MCF 10A (cell line): ENCODE data around the gene NPC2. TPM values are rescaled to one million over a fixed set of nuclear protein-coding genes. Genes with fewer than 3 reads are reported as not detected.

ENCODE experiments used
- BruUV-seq: library from RNA; stranded (reverse); fragments of 400-500 nt; replicated peaks from 2 replicates; lab custom pipeline; 2021; lab: Mats Ljungman, UMichigan
- CTCF ChIA-PET: fragments of 300-600 bp; sonication (Branson Sonifier 250); formaldehyde crosslinking; extraction: SDS; loops from one replicate; lab custom pipeline; 2021; ENCODE audit warnings: antibody characterized with exemption, inconsistent platforms; lab: Yijun Ruan, JAX
- POLR2A ChIA-PET: fragments of 300-600, 350-650 bp; sonication (Branson Sonifier 250); formaldehyde crosslinking; extraction: SDS; loops from one replicate; lab custom pipeline; 2020; ENCODE audit warnings: antibody characterized with exemption, inconsistent platforms; lab: Yijun Ruan, JAX
- DNase-seq: peaks from one replicate; pipeline ENCODE4 v3.0.0-alpha.2; 2018; ENCODE audit not compliant: unreplicated experiment
- H3K27ac Mint-ChIP-seq: one replicate; pipeline ENCODE4 v1.8.0; 2022; ENCODE audit warnings: mild to moderate bottlenecking, low read depth, mixed read lengths; ENCODE audit not compliant: unreplicated experiment
- H3K27me3 Mint-ChIP-seq: one replicate; pipeline ENCODE4 v1.8.0; 2022; ENCODE audit warnings: mixed read lengths; ENCODE audit not compliant: insufficient read depth, unreplicated experiment
- H3K36me3 Mint-ChIP-seq: one replicate; pipeline ENCODE4 v1.8.0; 2022; ENCODE audit warnings: mild to moderate bottlenecking, moderate library complexity, mixed read lengths; ENCODE audit not compliant: insufficient read depth, unreplicated experiment
- H3K4me1 Mint-ChIP-seq: one replicate; pipeline ENCODE4 v1.8.0; 2022; ENCODE audit warnings: mixed read lengths; ENCODE audit not compliant: insufficient read depth, unreplicated experiment
- H3K4me3 Mint-ChIP-seq: one replicate; pipeline ENCODE4 v1.8.0; 2022; ENCODE audit warnings: mild to moderate bottlenecking, moderate library complexity, mixed read lengths; ENCODE audit not compliant: unreplicated experiment
- H3K9me3 Mint-ChIP-seq: one replicate; pipeline ENCODE4 v1.8.0; 2022; ENCODE audit warnings: mixed read lengths; ENCODE audit not compliant: unreplicated experiment
- intact Hi-C: fragments of 100-400 bp; cut with micrococcal nuclease; formaldehyde crosslinking; loops from 2 replicates; pipeline ENCODE4 v1.14.1; 2022
- total RNA-seq: library from RNA; stranded (reverse); gene quantifications from 2 replicates; pipeline ENCODE4 v1.2.3, GENCODE V29; 2022
- TF ChIP-seq, protein P1 (sequence below): fragments of 200-600 bp; IDR thresholded peaks from one replicate; pipeline ENCODE4 v1.8.0; 2022; ENCODE audit warnings: antibody characterized with exemption, mild to moderate bottlenecking; ENCODE audit not compliant: unreplicated experiment

Gene NPC2
- total RNA-seq, 1 experiment from 2014 or later = 128 TPM

DNA sequence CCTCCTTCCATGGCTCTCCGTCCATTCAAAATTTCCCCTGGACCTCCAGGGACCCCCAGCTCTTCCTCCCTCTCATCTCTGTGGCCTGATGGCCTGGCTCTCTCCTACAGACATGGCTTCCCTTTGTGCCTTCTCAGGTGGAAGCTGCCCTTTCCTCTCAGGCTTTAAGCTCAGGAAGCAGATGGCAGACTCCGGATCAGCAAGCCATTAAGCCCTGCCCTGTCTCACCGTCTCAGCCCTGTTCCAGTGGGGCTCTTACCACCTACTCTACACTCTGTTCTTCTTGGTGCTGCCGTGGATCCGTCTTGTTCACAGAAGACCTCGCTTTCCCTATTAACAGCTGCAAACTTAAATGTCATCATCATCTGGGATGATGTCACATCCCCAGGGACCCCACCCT, 33.1 kb downstream of the NPC2 start:
- Mint-ChIP-seq H3K27me3 (peaks cover 14% of the 10 kb centered on the region), H3K4me1 (no peaks in the 10 kb centered on the region), H3K9me3 (no peaks in the 10 kb centered on the region), H3K4me3 (no peak overlapping the region), H3K36me3 (peaks cover 6% of the 10 kb centered on the region), H3K27ac (no peak overlapping the region)
- POLR2A ChIA-PET = interaction anchor here (0.5 to 0.6 kb wide), 2 partner anchors 120 to 303 kb away, joined by 3 read pairs; no protein-coding TSS in a partner anchor
- intact Hi-C loops = no loop called here
- BruUV-seq = no TSS peak
- TF ChIP-seq, protein P1, sequence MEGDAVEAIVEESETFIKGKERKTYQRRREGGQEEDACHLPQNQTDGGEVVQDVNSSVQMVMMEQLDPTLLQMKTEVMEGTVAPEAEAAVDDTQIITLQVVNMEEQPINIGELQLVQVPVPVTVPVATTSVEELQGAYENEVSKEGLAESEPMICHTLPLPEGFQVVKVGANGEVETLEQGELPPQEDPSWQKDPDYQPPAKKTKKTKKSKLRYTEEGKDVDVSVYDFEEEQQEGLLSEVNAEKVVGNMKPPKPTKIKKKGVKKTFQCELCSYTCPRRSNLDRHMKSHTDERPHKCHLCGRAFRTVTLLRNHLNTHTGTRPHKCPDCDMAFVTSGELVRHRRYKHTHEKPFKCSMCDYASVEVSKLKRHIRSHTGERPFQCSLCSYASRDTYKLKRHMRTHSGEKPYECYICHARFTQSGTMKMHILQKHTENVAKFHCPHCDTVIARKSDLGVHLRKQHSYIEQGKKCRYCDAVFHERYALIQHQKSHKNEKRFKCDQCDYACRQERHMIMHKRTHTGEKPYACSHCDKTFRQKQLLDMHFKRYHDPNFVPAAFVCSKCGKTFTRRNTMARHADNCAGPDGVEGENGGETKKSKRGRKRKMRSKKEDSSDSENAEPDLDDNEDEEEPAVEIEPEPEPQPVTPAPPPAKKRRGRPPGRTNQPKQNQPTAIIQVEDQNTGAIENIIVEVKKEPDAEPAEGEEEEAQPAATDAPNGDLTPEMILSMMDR = no peak
- CTCF ChIA-PET = interaction anchor here (0.6 to 1.8 kb wide), 4 partner anchors 28 to 1446 kb away, joined by 3 to 4 read pairs (median 4); no protein-coding TSS in a partner anchor
- no peak for DNase-seq

DNA sequence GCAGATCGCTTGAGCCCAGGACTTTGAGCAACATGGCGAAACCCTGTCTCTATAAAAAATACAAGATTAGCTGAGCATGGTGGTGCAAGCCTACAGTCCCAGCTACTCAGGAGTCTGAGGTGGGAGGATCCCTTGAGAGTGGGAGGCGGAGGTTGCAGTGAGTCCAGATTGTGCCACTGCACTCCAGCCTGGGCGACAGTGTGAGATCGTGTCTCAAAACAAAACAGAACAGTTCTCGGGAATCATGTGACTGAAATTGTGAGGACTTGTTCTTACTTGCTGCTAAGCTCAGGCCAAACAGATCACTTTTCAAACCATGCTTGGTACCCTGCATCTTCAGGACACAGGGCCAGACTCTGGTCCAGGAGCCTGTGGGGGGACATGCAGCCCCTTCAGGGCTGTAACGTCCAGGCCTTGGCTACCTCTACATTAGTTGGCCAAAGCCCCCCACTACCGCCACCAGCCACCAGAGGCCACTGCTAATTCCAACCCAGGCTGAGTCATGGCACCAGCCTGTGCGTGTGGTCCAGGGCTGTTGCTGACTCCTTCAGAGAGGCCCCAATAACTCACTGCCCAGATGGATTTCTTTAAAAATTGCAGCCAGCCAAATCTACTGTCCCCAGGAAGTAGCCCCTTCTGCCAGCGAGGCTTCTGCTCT, 33.7 kb downstream of the NPC2 start:
- DNase-seq = peak; percentile 58
- ChIA-PET POLR2A (interaction anchor here (0.5 to 0.6 kb wide), 2 partner anchors 120 to 303 kb away, joined by 3 read pairs; no protein-coding TSS in a partner anchor), CTCF (interaction anchor here (0.6 to 1.8 kb wide), 8 partner anchors 18 to 172 kb away, joined by 3 to 7 read pairs (median 4); no protein-coding TSS in a partner anchor)
- Mint-ChIP-seq H3K9me3 (no peaks in the 10 kb centered on the region), H3K4me1 (no peaks in the 10 kb centered on the region), H3K36me3 (peaks cover 6% of the 10 kb centered on the region), H3K27ac (no peak overlapping the region), H3K4me3 (no peak overlapping the region), H3K27me3 (peaks cover 14% of the 10 kb centered on the region)
- TF ChIP-seq, protein P1 = peak; percentile 38
- intact Hi-C loops = no loop called here
- BruUV-seq = no TSS peak

DNA sequence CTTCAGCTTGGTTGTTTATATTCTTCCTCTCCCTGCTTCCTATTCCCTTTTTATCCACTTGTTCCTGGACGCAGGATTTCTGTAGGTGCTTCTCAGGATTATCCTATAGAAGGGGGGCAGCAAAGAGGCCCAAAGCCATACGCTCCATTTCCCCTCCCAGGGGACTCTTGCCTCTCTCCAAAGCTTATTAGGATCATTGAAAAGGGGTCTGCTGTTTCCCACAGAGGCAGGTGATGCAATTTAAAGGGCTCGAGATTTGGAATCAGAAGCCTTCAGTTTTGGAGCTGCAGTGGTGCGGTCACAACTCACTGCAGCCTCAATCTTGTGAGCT, 35.6 kb downstream of the NPC2 start:
- Mint-ChIP-seq H3K27ac (no peak overlapping the region), H3K4me1 (no peaks in the 10 kb centered on the region)
- CTCF ChIA-PET = interaction anchor here (0.6 to 2.1 kb wide), 2 partner anchors 9 to 418 kb away, joined by 3 to 8 read pairs; no protein-coding TSS in a partner anchor

More for the DNA sequence above, 35.6 kb downstream of the NPC2 start:
- BruUV-seq = no TSS peak
- intact Hi-C loops = no loop called here
- no peak for DNase-seq
- Mint-ChIP-seq H3K36me3 (peaks cover 6% of the 10 kb centered on the region), H3K27me3 (peaks cover 14% of the 10 kb centered on the region), H3K9me3 (no peaks in the 10 kb centered on the region), H3K4me3 (no peak overlapping the region)
- TF ChIP-seq, protein P1 = no peak
- POLR2A ChIA-PET = interaction anchor here (1.0 kb wide), 1 partner anchor 28 kb away, joined by 4 read pairs; no protein-coding TSS in a partner anchor
